Thyroid gland (tissue), 4 donors: Measurements from ENCODE around the gene TAF8. TPM values are rescaled to one million over a fixed set of nuclear protein-coding genes. Genes with fewer than 3 reads are reported as not detected.

ENCODE experiments used
- DNase-seq, 2 donors: peaks; one replicate each; pipeline ENCODE4 v3.0.0-alpha.2; 2019
- H3K27ac ChIP-seq, 3 donors: fragments of 200-600 bp; sonication (generic); 1 replicate in 2 of 3; 2 replicates in 1 of 3; pipeline ENCODE4 v1.5.1; 2016 to 2019; ENCODE audit warnings: mild to moderate bottlenecking in 1 of 3, moderate library complexity in 1 of 3
- H3K27me3 ChIP-seq: fragments of 200-600 bp; sonication (generic); one replicate; pipeline ENCODE4 v1.5.1; 2019
- H3K36me3 ChIP-seq, 2 donors: fragments of 200-600 bp; sonication (generic); one replicate each; pipeline ENCODE4 v1.5.1; 2016 to 2019
- H3K4me1 ChIP-seq, 2 donors: fragments of 200-600 bp; sonication (generic); one replicate each; pipeline ENCODE4 v1.5.1; 2017 to 2019
- H3K4me3 ChIP-seq, 3 donors: fragments of 200-600 bp; sonication (generic); replicated peaks in 1 of 3; 1 replicate in 2 of 3; 2 replicates in 1 of 3; pipeline ENCODE4 v1.5.1; 2016; ENCODE audit warnings: mild to moderate bottlenecking in 1 of 3
- H3K9me3 ChIP-seq: fragments of 200-600 bp; sonication (generic); one replicate; pipeline ENCODE4 v1.5.1; 2017
- CTCF ChIP-seq, 6 experiments: fragments of 200-600 bp in 3 of 6; fragments of 450-650 bp in 3 of 6; sonication (generic) in 3 of 6; IDR thresholded peaks; one replicate each; pipeline ENCODE4 v1.5.1; 2016 to 2019; ENCODE audit warnings: antibody characterized with exemption in 6 of 6, mild to moderate bottlenecking in 2 of 6, inconsistent platforms in 1 of 6, moderate library complexity in 1 of 6
- POLR2A ChIP-seq, 2 donors: fragments of 450-650 bp; IDR thresholded peaks; one replicate each; pipeline ENCODE4 v1.6.1; 2017; ENCODE audit warnings: antibody characterized with exemption in 2 of 2, mild to moderate bottlenecking in 2 of 2, moderate library complexity in 1 of 2
- WGBS, 2 donors: methylation state at CpG; one replicate each; pipeline ENCODE4 v1.1.5; 2017; 5-methylcytosine and 5-hydroxymethylcytosine counted together
- intact Hi-C: fragments of 100-400 bp; cut with DNase I; formaldehyde crosslinking; loops from one replicate; pipeline ENCODE4 v1.15.1; 2023
- total RNA-seq, 4 donors: library from RNA; depleted of rRNA; stranded (reverse); fragments of >200 nt; gene quantifications; one replicate each; pipeline ENCODE4 v1.2.3, GENCODE V29; 2016

The TAF8 gene
- total RNA-seq, 4 donors from 2014 or later: 52.0 to 131 (median 72.2) TPM

GRCh38 chr6:42120895-42121865, 70.9 kb downstream of the TAF8 start:
- H3K36me3 ChIP-seq: no peaks in the 10 kb centered on the region
- no peaks in the 10 kb centered on the region for H3K27me3 ChIP-seq
- H3K9me3 ChIP-seq: no peaks in the 10 kb centered on the region
- peak; percentile 97 to 98 for DNase-seq
- intact Hi-C loops: no loop called here
- no peak for TF ChIP-seq CTCF (IDR thresholded peaks at IDR 0.05)
- peak overlapping the region; percentile 77 to 84 (median 78) for H3K27ac ChIP-seq
- WGBS, 2 donors: 56 to 66% methylated on average over 4 to 5 of the region's 8 CpGs
- peaks cover 43 to 73% of the 10 kb centered on the region in 2 donors for H3K4me1 ChIP-seq
- no peak overlapping the region for H3K4me3 ChIP-seq

GRCh38 chr6:42123379-42124103, 73.2 kb downstream of the TAF8 start:
- TF ChIP-seq CTCF (IDR thresholded peaks at IDR 0.05): no peak
- TF ChIP-seq POLR2A (IDR thresholded peaks at IDR 0.05): no peak
- H3K27ac ChIP-seq: peak overlapping the region; percentile 77 to 84 (median 78)
- H3K36me3 ChIP-seq: peaks cover 5 to 10% of the 10 kb centered on the region in 2 donors
- DNase-seq: peak; percentile 32 to 44
- no peaks in the 10 kb centered on the region for H3K9me3 ChIP-seq
- peaks cover 39 to 59% of the 10 kb centered on the region in 2 donors for H3K4me1 ChIP-seq
- WGBS, 2 donors: 35 to 43% methylated on average over 6 to 7 of the region's 11 CpGs
- no peaks in the 10 kb centered on the region for H3K27me3 ChIP-seq
- intact Hi-C loops: no loop called here
- H3K4me3 ChIP-seq: no peak overlapping the region

GRCh38 chr6:42124223-42124836, 74.0 kb downstream of the TAF8 start:
- intact Hi-C loops: no loop called here
- no peaks in the 10 kb centered on the region for H3K9me3 ChIP-seq
- peaks cover 39 to 51% of the 10 kb centered on the region in 2 donors for H3K4me1 ChIP-seq
- 70 to 82% methylated on average over 3 to 5 of the region's 9 CpGs for WGBS, 2 donors
- peak overlapping the region; percentile 77 to 84 (median 78) for H3K27ac ChIP-seq
- no peak overlapping the region for H3K4me3 ChIP-seq
- TF ChIP-seq POLR2A (IDR thresholded peaks at IDR 0.05): no peak
- no peak for TF ChIP-seq CTCF (IDR thresholded peaks at IDR 0.05)
- peaks cover 5 to 10% of the 10 kb centered on the region in 2 donors for H3K36me3 ChIP-seq
- peak; percentile 43 for DNase-seq
- H3K27me3 ChIP-seq: no peaks in the 10 kb centered on the region

GRCh38 chr6:42125231-42125630, 74.9 kb downstream of the TAF8 start:
- intact Hi-C loops: no loop called here
- TF ChIP-seq POLR2A (IDR thresholded peaks at IDR 0.05): no peak
- TF ChIP-seq CTCF (IDR thresholded peaks at IDR 0.05): no peak
- peaks cover 5 to 10% of the 10 kb centered on the region in 2 donors for H3K36me3 ChIP-seq
- peaks cover 39 to 43% of the 10 kb centered on the region in 2 donors for H3K4me1 ChIP-seq
- 83 to 85% methylated on average over 14 of the region's 14 CpGs for WGBS, 2 donors
- no peaks in the 10 kb centered on the region for H3K27me3 ChIP-seq
- H3K27ac ChIP-seq: peak overlapping the region in 1 of 3 donors; percentile 77
- no peaks in the 10 kb centered on the region for H3K9me3 ChIP-seq
- no peak for DNase-seq
- H3K4me3 ChIP-seq: no peak overlapping the region
